Endothelial cell of umbilical vein (primary cell): ENCODE measurements around the gene OOEP. TPM values are rescaled to one million over a fixed set of nuclear protein-coding genes. Genes with fewer than 3 reads are reported as not detected.

Experiments
- BruUV-seq: library from RNA; stranded (reverse); fragments of 400-500 nt; replicated peaks from 2 replicates; lab custom pipeline; 2021; lab: Mats Ljungman, UMichigan
- CTCF ChIA-PET: fragments of 300-600, 350-600 bp; sonication (Branson Sonifier 250); formaldehyde crosslinking; loops from one replicate; lab custom pipeline; 2021; ENCODE audit warnings: antibody characterized with exemption, inconsistent platforms; lab: Charles Lee
- POLR2A ChIA-PET: fragments of 300-600, 350-600 bp; sonication (Branson Sonifier 250); formaldehyde crosslinking; loops from one replicate; lab custom pipeline; 2021; ENCODE audit warnings: antibody characterized with exemption, inconsistent platforms; lab: Charles Lee
- DNase-seq: peaks from one replicate; pipeline ENCODE4 v3.0.0-alpha.2; 2011; ENCODE audit warnings: low read depth, low spot score
- FAIRE-seq: peaks from 2 replicates; lab custom pipeline; 2011; peaks lifted over from hg19 to GRCh38; lab: Jason Lieb, UNC
- H2AFZ ChIP-seq: 2 replicates; pipeline ENCODE4 v1.6.0; 2012; ENCODE audit warnings: low read depth, low read length, control low read depth, inconsistent platforms
- H3K27ac ChIP-seq: 2 replicates; pipeline ENCODE4 v1.5.1; 2011; ENCODE audit warnings: low read depth, mild to moderate bottlenecking, control low read depth, low read length, moderate library complexity; ENCODE audit not compliant: insufficient read depth
- H3K27me3 ChIP-seq, 2 experiments: 2 replicates each; pipeline versions ENCODE4 v1.6.0 to v1.6.1; 2011; ENCODE audit warnings: low read length in 2 of 2, mixed read lengths in 1 of 2; ENCODE audit not compliant: control insufficient read depth in 2 of 2, insufficient read depth in 2 of 2
- H3K36me3 ChIP-seq, 2 experiments: 2 replicates in 1 of 2; 3 replicates in 1 of 2; pipeline ENCODE4 v1.5.1; 2011; ENCODE audit warnings: low read length in 2 of 2, mild to moderate bottlenecking in 1 of 2, moderate library complexity in 1 of 2; ENCODE audit not compliant: control insufficient read depth in 2 of 2, insufficient read depth in 2 of 2; ENCODE audit errors: extremely low read depth in 1 of 2
- H3K4me1 ChIP-seq: 3 replicates; pipeline ENCODE4 v1.5.1; 2011; ENCODE audit warnings: mild to moderate bottlenecking, low read length; ENCODE audit not compliant: control insufficient read depth, insufficient read depth; ENCODE audit errors: extremely low read depth
- H3K4me2 ChIP-seq: 2 replicates; pipeline ENCODE4 v1.6.1; 2011; ENCODE audit warnings: low read length, control low read depth, mixed read lengths; ENCODE audit not compliant: insufficient read depth
- H3K4me3 ChIP-seq, 3 experiments: fragments of 200-600 bp in 1 of 3; sonication (generic), shearing (Covaris generic) in 1 of 3; replicated peaks in 1 of 3; 2 replicates each; pipeline ENCODE4 v1.5.1; 2011 to 2016; ENCODE audit warnings: control low read depth in 3 of 3, low read length in 3 of 3, mild to moderate bottlenecking in 2 of 3, inconsistent platforms in 1 of 3, low read depth in 1 of 3, moderate library complexity in 1 of 3; ENCODE audit not compliant: insufficient read depth in 1 of 3
- H3K79me2 ChIP-seq: 2 replicates; pipeline ENCODE4 v1.6.0; 2012; ENCODE audit warnings: low read length, inconsistent platforms; ENCODE audit not compliant: control insufficient read depth, insufficient read depth
- H3K9ac ChIP-seq: replicated peaks from 2 replicates; pipeline ENCODE3; 2011; ENCODE audit warnings: low read length, control low read depth; ENCODE audit not compliant: insufficient read depth; ENCODE audit errors: extremely low read depth
- H3K9me1 ChIP-seq: replicated peaks from 3 replicates; pipeline ENCODE4 v1.6.0; 2011; ENCODE audit warnings: mild to moderate bottlenecking, low read length; ENCODE audit not compliant: control insufficient read depth, insufficient read depth; ENCODE audit errors: extremely low read depth
- H3K9me3 ChIP-seq: replicated peaks from 2 replicates; pipeline ENCODE4 v1.5.1; 2012; ENCODE audit warnings: low read length, inconsistent platforms; ENCODE audit not compliant: control insufficient read depth, insufficient read depth
- H4K20me1 ChIP-seq: replicated peaks from 2 replicates; pipeline ENCODE3; 2011; ENCODE audit warnings: mild to moderate bottlenecking, low read length; ENCODE audit not compliant: control insufficient read depth, insufficient read depth; ENCODE audit errors: extremely low read depth
- EZH2 ChIP-seq: IDR thresholded peaks from 2 replicates; pipeline ENCODE4 v1.6.1; 2012; ENCODE audit warnings: borderline replicate concordance, low read depth, mild to moderate bottlenecking, moderate library complexity, low read length, inconsistent platforms; ENCODE audit not compliant: severe bottlenecking
- FOS ChIP-seq: IDR thresholded peaks from 2 replicates; pipeline ENCODE4 v1.6.1; 2011; ENCODE audit warnings: mild to moderate bottlenecking, low read length, moderate library complexity, borderline replicate concordance; ENCODE audit not compliant: insufficient read depth
- GATA2 ChIP-seq: IDR thresholded peaks from 2 replicates; pipeline ENCODE4 v1.7.0; 2011; ENCODE audit warnings: low read depth, mild to moderate bottlenecking, moderate library complexity, mixed read lengths, low read length; ENCODE audit not compliant: insufficient read length, insufficient read depth
- JUN ChIP-seq: IDR thresholded peaks from 2 replicates; pipeline ENCODE4 v1.6.1; 2011; ENCODE audit warnings: borderline replicate concordance, low read depth; ENCODE audit not compliant: insufficient read length, insufficient read depth
- MAX ChIP-seq: IDR thresholded peaks from 2 replicates; pipeline ENCODE4 v1.6.1; 2011; ENCODE audit not compliant: insufficient read depth, insufficient read length
- MYC ChIP-seq: IDR thresholded peaks from one replicate; pipeline ENCODE4 v1.6.1; 2011; ENCODE audit warnings: mild to moderate bottlenecking, low read depth, low read length
- POLR2A ChIP-seq: IDR thresholded peaks from 2 replicates; pipeline ENCODE4 v1.6.1; 2012; ENCODE audit warnings: low read depth, mild to moderate bottlenecking, control low read depth, low read length
- POLR2AphosphoS5 ChIP-seq: IDR thresholded peaks from 2 replicates; pipeline ENCODE4 v1.6.1; 2012; ENCODE audit warnings: low read depth, mild to moderate bottlenecking, control low read depth, low read length, moderate library complexity; ENCODE audit not compliant: insufficient read depth
- dilution Hi-C: fragments of 300-500 bp; cut with MboI; formaldehyde crosslinking; loops from one replicate; pipeline ENCODE4 v1.15.0; 2019; ENCODE audit warnings: low sequenced_read_pairs; ENCODE audit not compliant: extremely low pct_ligation_motif_present
- intact Hi-C: fragments of 100-400 bp; cut with micrococcal nuclease; formaldehyde crosslinking; loops from one replicate; pipeline ENCODE4 v1.10.0; 2022
- polyA plus RNA-seq, 4 experiments: library from polyadenylated mRNA; depleted of rRNA in 3 of 4; stranded (reverse) in 3 of 4; unstranded in 1 of 4; fragments of >200 nt; gene quantifications; 2 replicates each; pipeline versions ENCODE4 v1.2.1 to v1.2.3, GENCODE V29; 2011 to 2012; ENCODE audit warnings: missing spikeins in 1 of 4
- total RNA-seq: library from RNA; stranded (reverse); gene quantifications from 2 replicates; pipeline ENCODE4 v1.2.3, GENCODE V29; 2021
- TF ChIP-seq, protein P1 (sequence below), 2 donors: IDR thresholded peaks; 1 replicate in 1 of 2; 2 replicates in 1 of 2; pipeline ENCODE4 v1.5.1; 2011; ENCODE audit warnings: low read length in 2 of 2, mild to moderate bottlenecking in 2 of 2, moderate library complexity in 2 of 2, control low read depth in 1 of 2, inconsistent platforms in 1 of 2, low read depth in 1 of 2; ENCODE audit not compliant: insufficient read depth in 1 of 2; ENCODE audit errors: extremely low read depth in 1 of 2

OOEP gene
- total and polyA plus RNA-seq, 2 donors (not counting 3 experiments of a cell fraction or from before 2014, with no cell fraction given) = 0.19 TPM; not detected in 1

GRCh38 chr6:73339340-73339739, 30.4 kb downstream of the OOEP start:
- H3K4me2 ChIP-seq = no peak overlapping the region
- intact Hi-C loops = no loop called here

More at GRCh38 chr6:73339340-73339739, 30.4 kb downstream of the OOEP start:
- no peaks in the 10 kb centered on the region for H3K79me2 ChIP-seq
- no peak overlapping the region for H3K4me3 ChIP-seq
- no peaks in the 10 kb centered on the region for H3K9me1 ChIP-seq
- no peak overlapping the region for H3K9ac ChIP-seq
- TF ChIP-seq MYC (no peak), POLR2A (no peak), MAX (no peak), FOS (no peak), GATA2 (no peak), JUN (no peak), POLR2AphosphoS5 (no peak), EZH2 (no peak)
- TF ChIP-seq, protein P1, sequence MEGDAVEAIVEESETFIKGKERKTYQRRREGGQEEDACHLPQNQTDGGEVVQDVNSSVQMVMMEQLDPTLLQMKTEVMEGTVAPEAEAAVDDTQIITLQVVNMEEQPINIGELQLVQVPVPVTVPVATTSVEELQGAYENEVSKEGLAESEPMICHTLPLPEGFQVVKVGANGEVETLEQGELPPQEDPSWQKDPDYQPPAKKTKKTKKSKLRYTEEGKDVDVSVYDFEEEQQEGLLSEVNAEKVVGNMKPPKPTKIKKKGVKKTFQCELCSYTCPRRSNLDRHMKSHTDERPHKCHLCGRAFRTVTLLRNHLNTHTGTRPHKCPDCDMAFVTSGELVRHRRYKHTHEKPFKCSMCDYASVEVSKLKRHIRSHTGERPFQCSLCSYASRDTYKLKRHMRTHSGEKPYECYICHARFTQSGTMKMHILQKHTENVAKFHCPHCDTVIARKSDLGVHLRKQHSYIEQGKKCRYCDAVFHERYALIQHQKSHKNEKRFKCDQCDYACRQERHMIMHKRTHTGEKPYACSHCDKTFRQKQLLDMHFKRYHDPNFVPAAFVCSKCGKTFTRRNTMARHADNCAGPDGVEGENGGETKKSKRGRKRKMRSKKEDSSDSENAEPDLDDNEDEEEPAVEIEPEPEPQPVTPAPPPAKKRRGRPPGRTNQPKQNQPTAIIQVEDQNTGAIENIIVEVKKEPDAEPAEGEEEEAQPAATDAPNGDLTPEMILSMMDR (IDR thresholded peaks at IDR 0.05; ENCODE audit: extremely low read depth in 1 of 2, insufficient read depth in 1 of 2, low read depth in 1 of 2, low read length in 2 of 2) = no peak
- no peak for FAIRE-seq
- H4K20me1 ChIP-seq = no peaks in the 10 kb centered on the region
- POLR2A ChIA-PET = no interaction called here
- dilution Hi-C loops = no loop called here
- H2AFZ ChIP-seq = no peak overlapping the region
- no peaks in the 10 kb centered on the region for H3K36me3 ChIP-seq
- no TSS peak for BruUV-seq
- no peaks in the 10 kb centered on the region for H3K9me3 ChIP-seq
- CTCF ChIA-PET = interaction anchor here (0.9 to 1.6 kb wide), 2 partner anchors 13 to 723 kb away, joined by 3 read pairs; no protein-coding TSS in a partner anchor
- DNase-seq = no peak
- peaks cover 0 to 2% of the 10 kb centered on the region in 2 experiments for H3K27me3 ChIP-seq
- no peak overlapping the region for H3K27ac ChIP-seq
- no peaks in the 10 kb centered on the region for H3K4me1 ChIP-seq
